ENCODE data around the gene SLC2A8.
A peak's percentile ranks its signal among the peaks of the same experiment; 100 is the strongest.

The SLC2A8 gene

DNA sequence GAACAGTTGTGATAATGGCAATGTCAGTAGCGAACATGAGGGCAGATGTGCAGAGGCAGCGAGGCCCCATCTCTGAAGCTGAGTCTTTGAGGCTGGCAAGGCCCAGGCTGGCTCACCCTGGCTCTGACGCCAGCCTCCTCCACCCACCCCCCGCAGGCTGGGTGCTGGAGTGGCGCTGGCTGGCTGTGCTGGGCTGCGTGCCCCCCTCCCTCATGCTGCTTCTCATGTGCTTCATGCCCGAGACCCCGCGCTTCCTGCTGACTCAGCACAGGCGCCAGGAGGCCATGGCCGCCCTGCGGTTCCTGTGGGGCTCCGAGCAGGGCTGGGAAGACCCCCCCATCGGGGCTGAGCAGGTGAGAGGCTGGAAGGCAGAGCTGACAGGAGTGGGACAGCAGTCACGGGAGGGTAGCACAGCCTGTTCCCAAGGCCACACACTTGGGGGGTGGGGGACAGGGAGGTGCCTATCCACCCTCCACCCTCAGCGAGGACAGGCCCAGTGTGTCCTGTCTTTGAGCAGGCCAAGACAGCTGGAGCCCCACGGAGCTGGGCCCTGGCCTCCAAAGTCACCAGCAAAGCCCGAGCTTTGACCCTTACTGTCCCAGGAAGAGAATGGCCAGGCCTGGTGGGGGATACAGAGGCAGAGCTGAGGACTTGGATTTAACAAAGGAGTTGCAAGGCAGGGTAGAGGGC, 5.6 kb downstream of the SLC2A8 start:
- DNase-seq (ENCODE audit: low read depth in 2 of 2, low spot score in 1 of 2): no peak

- DNase-seq (ENCODE audit: low read depth in 2 of 2, low spot score in 1 of 2): no peak
Measured at GRCh38 chr9:127403507-127404192, 6.7 kb downstream of the SLC2A8 start.

- DNase-seq (ENCODE audit: low read depth in 2 of 2, low spot score in 1 of 2): no peak
Measured at GRCh38 chr9:127404631-127405030, 7.7 kb downstream of the SLC2A8 start.

DNA sequence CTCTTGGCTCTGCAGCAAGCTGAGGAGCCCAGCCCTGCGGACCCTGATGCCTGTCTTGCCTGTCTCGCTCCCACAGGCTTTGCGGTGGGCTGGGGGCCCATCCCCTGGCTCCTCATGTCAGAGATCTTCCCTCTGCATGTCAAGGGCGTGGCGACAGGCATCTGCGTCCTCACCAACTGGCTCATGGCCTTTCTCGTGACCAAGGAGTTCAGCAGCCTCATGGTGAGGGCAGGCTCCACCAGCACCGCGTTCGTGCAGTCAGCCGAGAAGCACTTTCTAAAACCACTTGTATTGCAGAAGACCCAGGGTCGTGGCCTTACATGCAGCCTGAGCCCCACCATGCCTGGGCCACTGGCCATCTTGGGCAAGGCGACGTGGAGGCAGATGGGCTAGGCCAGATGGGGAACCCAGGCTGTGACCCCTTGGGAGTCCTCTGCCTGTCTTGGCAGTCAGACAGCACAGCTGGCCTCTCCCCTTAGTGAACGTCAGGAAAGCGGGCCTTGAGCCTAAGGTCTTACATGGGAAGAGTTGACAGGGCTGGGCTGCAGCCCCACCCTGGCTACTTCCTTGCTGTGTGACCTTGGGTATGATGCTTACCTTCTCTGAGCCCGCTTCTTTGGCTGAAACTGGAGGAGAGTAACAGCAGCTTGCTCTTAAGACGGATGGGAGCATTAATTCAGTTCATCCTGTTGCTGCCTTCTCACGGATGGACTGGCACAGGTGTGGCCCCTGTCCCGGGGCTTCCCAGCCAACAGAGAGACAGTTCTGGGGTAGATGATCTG, 8.6 kb downstream of the SLC2A8 start:
- DNase-seq (ENCODE audit: low read depth in 2 of 2, low spot score in 1 of 2): no peak

- DNase-seq (ENCODE audit: low read depth in 2 of 2, low spot score in 1 of 2): no peak
Measured at GRCh38 chr9:127406799-127407491, 10.0 kb downstream of the SLC2A8 start.

GRCh38 chr9:127407492-127407843, 10.5 kb downstream of the SLC2A8 start:
- no peak for DNase-seq (ENCODE audit: low read depth in 2 of 2, low spot score in 1 of 2)

DNA sequence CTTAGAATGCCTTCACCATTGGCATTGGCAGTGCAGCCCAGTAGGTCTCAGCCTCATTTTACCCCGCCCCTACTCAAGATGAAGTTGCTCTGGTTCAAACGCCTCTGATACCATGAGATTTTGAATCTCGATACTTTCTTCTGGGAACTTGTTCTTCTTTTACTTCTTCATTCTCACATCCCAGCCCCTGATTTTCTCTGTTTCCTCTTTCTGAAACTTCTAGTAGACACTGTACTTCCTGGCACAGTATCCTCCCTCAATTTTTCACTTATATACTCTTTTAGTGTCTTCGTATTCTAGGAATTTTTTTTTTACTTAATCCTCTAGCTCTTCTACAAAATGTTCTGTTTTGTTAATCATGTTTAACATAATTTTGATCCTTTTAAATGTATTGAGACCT, 14.2 kb downstream of the SLC2A8 start:
- DNase-seq (ENCODE audit: low read depth in 2 of 2, low spot score in 1 of 2): no peak

DNA sequence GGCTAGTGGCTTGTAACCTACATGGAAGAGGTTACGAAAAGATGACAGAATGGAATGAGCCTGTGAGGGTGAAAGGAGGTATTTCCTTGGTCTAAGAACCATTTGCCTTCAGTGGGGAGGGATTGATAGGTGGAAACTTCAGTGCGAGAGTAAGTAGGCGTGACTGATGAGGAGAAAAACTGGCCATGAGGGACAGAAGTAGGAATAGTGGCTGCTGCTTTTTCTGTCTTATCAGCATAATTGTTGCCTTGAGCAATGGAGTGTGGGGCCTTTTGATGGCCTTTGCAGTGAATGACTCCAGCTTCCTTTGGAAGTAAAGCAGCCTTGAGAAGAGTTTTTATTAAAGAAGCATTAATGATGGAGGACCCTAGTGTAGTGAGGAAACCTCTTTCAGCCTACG, 18.2 kb downstream of the SLC2A8 start:
- no peak for DNase-seq (ENCODE audit: low read depth in 2 of 2, low spot score in 1 of 2)

GRCh38 chr9:127415657-127416056, 18.7 kb downstream of the SLC2A8 start:
- no peak for DNase-seq (ENCODE audit: low read depth in 2 of 2, low spot score in 1 of 2)

- no peak for DNase-seq (ENCODE audit: low read depth in 2 of 2, low spot score in 1 of 2)
Measured at GRCh38 chr9:127417131-127418036, 20.4 kb downstream of the SLC2A8 start.

DNA sequence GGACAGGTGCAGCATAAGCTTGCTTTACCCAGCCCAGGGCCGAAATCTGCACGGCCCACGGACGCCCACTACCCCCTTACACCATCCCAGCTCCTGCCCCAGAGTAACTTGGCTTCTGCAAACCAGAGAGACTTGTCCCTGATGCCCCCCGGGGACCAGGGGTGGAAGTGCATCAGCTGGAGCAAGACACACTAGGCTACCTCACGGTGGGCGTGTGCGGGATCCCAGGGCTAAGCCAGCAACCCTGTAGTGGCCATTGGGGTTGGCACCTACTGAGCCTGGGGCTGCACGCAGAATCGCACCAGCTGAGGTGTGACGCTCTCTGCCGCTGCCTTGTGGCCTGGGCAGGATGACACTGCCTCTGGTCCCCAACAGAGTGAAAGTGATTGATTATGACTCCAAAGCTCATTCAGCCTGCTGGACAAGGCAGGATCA, 21.1 kb downstream of the SLC2A8 start:
- DNase-seq (ENCODE audit: low read depth in 2 of 2, low spot score in 1 of 2): no peak

GRCh38 chr9:127419348-127419747, 22.4 kb downstream of the SLC2A8 start:
- DNase-seq (ENCODE audit: low read depth in 2 of 2, low spot score in 1 of 2): no peak

- no peak for DNase-seq (ENCODE audit: low read depth in 2 of 2, low spot score in 1 of 2)
Measured at GRCh38 chr9:127421057-127421456, 24.1 kb downstream of the SLC2A8 start.

- DNase-seq (ENCODE audit: low read depth in 2 of 2, low spot score in 1 of 2): no peak
Measured at GRCh38 chr9:127422133-127422782, 25.3 kb downstream of the SLC2A8 start.

DNA sequence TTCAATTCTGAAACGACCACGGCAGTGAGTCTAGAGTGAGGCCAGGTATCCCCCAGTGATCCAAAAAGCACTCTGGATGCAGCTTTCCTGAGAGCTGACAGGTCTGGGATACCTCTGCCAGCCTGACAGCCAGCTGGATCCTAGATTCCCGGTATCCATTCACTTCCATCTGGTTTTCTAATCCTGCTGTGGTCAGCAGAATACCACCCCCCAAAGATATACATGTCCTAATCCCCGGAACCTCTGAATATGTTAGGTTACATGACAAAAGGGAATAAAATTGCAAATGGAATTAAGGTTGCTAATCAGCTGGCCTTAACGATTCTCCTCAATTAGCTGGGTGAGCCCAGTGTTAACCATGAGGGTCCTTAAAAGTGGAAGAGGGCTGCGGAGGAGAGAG, 25.8 kb downstream of the SLC2A8 start:
- DNase-seq (ENCODE audit: low read depth in 2 of 2, low spot score in 1 of 2): no peak

- DNase-seq (ENCODE audit: low read depth in 2 of 2, low spot score in 1 of 2): no peak
Measured at GRCh38 chr9:127423476-127423933, 26.5 kb downstream of the SLC2A8 start.

- peak; percentile 76 to 85 for DNase-seq (ENCODE audit: low read depth in 2 of 2, low spot score in 1 of 2)
Measured at GRCh38 chr9:127423934-127424675, 27.1 kb downstream of the SLC2A8 start, which contains the start of gene ZNF79. TSS of gene ZNF79 (plus strand) at chr9:127424382. CDS start at chr9:127424788, 406 bp downstream.

DNA sequence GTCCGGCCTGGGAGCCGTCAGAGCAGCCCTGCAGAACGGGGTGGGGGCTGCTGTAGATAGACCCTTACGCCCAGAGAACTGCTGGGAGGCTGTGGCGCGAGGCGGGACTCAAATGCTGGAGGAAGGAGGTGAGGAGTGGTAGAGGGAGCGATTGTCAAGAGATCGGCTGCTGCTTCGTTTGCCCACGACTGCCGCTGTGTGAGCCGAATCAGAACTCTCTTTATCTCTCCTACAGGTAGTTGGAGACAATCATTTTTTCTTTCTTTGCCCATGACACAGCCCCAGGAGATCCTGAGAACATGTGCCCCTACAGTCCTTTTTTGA, 27.7 kb downstream of the SLC2A8 start:
- DNase-seq (ENCODE audit: low read depth in 2 of 2, low spot score in 1 of 2): no peak

DNA sequence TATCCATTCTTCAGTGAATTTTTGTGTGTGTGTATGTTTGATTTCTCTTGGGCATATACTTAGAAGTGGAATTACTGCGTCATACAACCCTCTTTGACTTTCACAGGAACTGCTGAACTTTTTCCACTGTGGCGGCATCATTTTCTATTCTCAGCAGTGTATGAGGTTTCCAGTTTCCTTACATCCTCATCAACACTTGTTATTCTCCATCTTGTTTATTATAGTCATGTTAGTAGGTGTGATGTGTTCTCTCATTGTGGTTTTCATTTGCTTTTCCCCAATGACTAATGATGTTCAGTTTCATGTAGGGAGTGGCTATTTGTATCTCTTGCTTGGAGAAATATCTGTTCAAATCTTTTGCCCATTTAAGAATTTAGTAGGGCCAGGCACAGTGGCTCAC, 29.8 kb downstream of the SLC2A8 start:
- DNase-seq (ENCODE audit: low read depth in 2 of 2, low spot score in 1 of 2): no peak
